Stimulated activated naive CD8-positive, alpha-beta T cell treated with anti-CD3 and anti-CD28 coated beads, Interleukin-15, Interleukin-2, amounts not matched to agents 100 U/mL and 50 U/mL, for 24 hours (primary cell): ENCODE results near the gene SAP30BP.

Experiments used
- ATAC-seq: fragments of 150-1000 bp; cut with Tn5 transposase; one replicate; pipeline ENCODE4 v1.10.0; 2021
- DNase-seq: peaks from one replicate; pipeline ENCODE4 v3.0.0; 2021

Gene SAP30BP

GRCh38 chr17:75740631-75741077, 73.5 kb downstream of the SAP30BP start:
- ATAC-seq, result no peak
- DNase-seq, result no peak

DNA sequence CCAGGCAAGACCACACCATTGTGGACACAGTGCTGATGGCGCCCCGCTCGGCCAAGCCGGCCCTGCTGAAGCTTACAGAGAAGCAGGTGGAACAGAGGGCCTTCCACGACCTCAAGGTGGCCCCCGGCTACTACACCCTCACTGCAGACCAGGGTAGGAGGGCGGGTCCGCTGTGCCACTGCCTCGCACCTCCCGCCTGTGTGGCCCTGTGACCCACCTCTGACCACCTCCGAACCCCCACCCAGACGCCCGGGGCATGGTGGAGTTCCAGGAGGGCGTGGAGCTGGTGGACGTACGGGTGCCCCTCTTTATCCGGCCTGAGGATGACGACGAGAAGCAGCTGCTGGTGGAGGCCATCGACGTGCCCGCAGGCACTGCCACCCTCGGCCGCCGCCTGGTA, 75.2 kb downstream of the SAP30BP start:
- no peak for DNase-seq
- ATAC-seq, result no peak

DNA sequence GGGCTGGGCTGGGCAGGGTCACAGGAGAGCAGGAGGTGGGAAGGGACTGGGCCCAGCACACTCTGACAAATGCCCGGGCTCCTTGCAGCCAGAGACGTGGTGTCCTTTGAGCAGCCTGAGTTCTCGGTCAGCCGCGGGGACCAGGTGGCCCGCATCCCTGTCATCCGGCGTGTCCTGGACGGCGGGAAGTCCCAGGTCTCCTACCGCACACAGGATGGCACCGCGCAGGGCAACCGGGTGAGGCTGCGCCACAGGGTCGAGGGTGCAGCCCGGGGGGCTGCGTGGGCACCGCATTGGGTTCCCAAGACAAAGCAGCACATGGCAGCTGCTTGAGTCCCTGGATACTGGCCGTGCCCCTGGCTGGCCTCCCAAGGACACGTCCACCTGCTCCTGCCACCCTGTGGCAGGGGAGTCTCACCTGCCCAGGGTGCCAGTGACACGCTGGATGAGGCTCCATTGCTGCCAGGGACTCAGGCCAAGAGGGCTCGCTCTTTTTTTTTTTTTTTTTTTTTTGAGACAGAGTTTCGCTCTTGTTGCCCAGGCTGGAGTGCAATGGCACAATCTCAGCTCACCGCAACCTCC, 76.6 kb downstream of the SAP30BP start:
- DNase-seq, result no peak
- ATAC-seq, result no peak

DNA sequence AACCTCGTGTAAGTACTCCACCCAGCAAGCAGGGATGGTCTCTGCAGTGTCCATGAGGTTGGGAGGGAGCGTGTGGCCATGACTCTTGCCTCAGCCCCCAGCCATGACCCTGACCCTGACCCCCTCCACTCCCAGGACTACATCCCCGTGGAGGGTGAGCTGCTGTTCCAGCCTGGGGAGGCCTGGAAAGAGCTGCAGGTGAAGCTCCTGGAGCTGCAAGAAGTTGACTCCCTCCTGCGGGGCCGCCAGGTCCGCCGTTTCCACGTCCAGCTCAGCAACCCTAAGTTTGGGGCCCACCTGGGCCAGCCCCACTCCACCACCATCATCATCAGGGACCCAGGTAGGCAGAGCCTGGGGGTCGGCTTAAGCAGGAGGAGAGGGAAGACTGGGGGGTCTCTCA, 81.6 kb downstream of the SAP30BP start:
- no peak for DNase-seq
- ATAC-seq, result no peak

DNA sequence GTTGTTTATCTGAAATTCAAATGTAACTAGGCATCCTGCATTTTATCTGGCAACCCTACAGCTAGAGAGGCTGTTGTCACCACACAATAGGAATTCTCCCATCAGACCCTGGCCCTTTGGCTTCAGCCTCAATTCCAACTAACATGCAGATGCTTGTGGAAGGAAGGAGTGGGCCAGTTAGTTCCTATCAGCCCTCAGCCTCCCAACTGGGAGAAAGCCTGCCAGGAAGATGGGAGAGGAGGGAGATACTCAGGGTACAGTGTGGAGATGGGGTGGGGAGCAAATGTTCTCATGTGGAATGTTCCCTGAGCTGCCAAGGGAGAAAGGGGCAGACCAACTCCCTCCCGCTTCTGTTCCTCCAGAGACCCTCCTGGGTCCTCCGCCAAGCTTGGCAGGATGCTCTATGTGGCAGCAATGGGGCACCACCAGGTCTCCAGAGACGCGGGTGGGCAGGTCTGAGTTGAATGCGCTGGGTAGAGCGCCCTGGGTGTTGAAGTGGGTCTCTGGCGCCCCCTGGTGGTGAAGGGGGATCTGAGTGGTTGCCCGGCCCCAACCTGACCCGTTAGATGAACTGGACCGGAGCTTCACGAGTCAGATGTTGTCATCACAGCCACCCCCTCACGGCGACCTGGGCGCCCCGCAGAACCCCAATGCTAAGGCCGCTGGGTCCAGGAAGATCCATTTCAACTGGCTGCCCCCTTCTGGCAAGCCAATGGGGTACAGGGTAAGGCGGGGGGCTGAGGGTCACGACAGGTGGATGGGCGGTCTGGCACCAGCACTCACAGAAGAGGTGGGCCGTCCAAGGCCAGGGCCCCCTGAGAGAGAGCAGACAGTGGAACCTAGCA, 82.6 kb downstream of the SAP30BP start:
- peak; percentile 75 for ATAC-seq
- DNase-seq, result peak; percentile 94

DNA sequence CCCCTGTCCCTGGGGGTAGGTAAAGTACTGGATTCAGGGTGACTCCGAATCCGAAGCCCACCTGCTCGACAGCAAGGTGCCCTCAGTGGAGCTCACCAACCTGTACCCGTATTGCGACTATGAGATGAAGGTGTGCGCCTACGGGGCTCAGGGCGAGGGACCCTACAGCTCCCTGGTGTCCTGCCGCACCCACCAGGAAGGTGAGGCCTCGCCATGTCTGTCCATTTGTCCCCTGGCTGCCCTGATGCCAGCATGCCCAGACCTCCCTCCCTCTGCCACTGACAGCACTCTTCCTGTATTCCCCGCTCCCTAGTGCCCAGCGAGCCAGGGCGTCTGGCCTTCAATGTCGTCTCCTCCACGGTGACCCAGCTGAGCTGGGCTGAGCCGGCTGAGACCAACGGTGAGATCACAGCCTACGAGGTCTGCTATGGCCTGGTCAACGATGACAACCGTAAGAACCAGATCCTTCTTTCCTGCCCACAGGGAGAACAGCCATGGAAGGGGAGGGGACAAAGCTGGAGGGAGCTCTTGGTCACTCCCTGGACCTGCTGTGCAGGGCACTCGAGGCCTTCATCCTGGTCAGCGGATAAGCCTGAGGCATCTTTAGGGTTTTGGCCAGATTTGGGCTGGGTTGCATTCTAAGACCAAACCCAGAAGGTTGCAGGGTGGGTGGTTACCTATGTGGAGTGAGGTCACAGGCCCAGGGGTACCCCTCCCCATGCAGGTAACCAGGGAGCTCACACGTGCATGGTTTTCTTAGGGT, 83.7 kb downstream of the SAP30BP start:
- DNase-seq, result no peak
- ATAC-seq, result no peak

DNA sequence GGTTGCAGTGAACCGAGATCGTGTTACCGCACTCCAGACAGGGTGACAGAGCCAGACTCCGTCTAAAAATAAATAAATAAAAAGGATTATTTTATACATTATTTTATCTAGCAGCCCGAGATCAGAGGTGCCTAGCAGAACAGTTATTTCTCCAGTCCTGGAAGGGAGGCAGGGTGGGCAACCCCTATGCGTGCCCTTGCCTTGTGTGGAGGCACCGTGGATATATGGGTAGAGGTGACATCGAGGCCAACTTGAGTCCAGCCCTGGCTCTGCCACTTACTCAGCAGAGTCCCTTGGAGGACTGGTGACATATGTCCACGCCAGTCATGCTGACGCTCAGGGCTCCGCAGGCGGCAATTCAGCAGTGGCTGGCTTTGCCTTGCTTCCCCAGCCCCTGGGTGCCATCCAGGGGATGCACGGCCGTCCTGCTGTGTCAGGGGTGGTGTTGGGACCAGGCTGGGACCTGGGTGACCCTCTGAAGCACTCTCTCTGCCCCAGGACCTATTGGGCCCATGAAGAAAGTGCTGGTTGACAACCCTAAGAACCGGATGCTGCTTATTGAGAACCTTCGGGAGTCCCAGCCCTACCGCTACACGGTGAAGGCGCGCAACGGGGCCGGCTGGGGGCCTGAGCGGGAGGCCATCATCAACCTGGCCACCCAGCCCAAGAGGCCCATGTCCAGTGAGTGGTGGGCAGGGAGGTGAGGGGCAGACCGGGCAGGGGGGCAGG, 84.7 kb downstream of the SAP30BP start:
- DNase-seq (no peak), ATAC-seq (no peak)

GRCh38 chr17:75752405-75752709, 85.2 kb downstream of the SAP30BP start:
- DNase-seq, result no peak
- ATAC-seq, result no peak

GRCh38 chr17:75752802-75753513, 85.8 kb downstream of the SAP30BP start:
- peak; percentile 9 for ATAC-seq
- DNase-seq, result no peak

GRCh38 chr17:75753514-75754377, 86.6 kb downstream of the SAP30BP start:
- ATAC-seq (peak; percentile 80), DNase-seq (peak; percentile 82)

DNA sequence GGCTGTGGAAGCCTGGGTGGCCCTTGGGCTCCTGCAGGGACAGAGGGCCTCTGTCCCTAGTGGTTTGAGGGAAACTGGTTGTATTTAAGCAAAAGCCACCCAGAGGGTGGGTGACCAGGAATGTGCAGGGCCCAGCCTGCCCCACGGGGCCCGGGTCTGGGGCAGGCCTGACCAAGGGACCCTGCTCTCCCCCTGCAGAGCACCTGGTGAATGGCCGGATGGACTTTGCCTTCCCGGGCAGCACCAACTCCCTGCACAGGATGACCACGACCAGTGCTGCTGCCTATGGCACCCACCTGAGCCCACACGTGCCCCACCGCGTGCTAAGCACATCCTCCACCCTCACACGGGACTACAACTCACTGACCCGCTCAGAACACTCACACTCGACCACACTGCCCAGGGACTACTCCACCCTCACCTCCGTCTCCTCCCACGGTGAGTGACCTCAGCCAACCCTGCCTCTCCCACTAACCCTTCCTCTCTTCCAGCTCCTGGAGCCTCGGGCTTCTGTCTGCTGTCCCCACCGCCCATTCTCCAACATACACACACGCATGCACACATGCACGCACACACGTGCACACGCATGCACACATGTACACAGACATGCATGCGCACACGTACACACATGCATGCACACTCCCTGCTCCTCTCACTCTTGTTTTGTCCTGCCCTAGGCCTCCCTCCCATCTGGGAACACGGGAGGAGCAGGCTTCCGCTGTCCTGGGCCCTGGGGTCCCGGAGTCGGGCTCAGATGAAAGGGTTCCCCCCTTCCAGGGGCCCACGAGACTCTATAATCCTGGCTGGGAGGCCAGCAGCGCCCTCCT, 87.5 kb downstream of the SAP30BP start:
- ATAC-seq (no peak), DNase-seq (no peak)

DNA sequence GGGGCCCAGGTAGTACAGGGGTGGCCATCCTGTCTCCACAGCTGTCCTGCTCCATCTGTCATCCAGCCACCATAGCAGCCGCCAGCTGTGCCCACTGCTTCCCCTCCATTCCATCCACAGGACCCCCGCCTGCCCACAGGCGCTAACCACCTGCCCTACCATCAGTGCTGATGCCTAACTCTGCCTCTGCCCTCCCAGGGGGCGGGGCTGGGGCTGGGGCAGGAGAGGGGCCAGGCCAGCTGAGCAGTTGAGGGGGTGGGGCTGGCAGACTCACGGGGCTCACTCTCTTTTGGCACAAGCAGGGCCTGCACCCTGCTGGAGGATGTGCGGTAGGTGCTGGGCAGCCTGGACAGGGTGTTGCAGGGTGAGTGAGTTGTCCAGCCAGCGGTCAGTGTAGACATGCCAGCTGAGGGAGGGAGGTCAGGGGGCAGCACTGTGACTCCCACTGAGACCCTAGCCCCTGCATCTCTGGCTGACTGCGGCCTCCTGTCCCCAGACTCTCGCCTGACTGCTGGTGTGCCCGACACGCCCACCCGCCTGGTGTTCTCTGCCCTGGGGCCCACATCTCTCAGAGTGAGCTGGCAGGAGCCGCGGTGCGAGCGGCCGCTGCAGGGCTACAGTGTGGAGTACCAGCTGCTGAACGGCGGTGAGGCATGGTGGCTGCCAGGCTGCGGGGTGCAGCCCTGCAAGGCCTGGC, 88.2 kb downstream of the SAP30BP start:
- DNase-seq (no peak), ATAC-seq (no peak)

GRCh38 chr17:75755990-75756389, 88.9 kb downstream of the SAP30BP start:
- no peak for DNase-seq
- no peak for ATAC-seq

- ATAC-seq, result no peak
These were observed 89.4 kb downstream of the SAP30BP start for GRCh38 chr17:75756451-75757085.

DNA sequence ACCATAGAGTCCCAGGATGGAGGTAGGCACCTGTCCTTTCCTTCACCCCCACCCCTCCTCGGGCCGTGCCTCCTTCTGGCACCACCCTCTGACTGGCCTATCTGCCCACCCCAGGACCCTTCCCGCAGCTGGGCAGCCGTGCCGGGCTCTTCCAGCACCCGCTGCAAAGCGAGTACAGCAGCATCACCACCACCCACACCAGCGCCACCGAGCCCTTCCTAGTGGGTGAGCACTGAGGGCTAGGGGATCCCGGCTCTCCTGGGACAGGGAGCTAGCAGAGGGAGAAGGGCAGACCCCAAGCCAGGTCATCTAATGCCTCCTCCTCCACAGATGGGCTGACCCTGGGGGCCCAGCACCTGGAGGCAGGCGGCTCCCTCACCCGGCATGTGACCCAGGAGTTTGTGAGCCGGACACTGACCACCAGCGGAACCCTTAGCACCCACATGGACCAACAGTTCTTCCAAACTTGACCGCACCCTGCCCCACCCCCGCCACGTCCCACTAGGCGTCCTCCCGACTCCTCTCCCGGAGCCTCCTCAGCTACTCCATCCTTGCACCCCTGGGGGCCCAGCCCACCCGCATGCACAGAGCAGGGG, 90.0 kb downstream of the SAP30BP start:
- DNase-seq, result no peak
- ATAC-seq, result no peak

More at GRCh38 chr17:75756451-75757085, 89.4 kb downstream of the SAP30BP start:
- DNase-seq, result no peak
